B cell (primary cell): Measurements from ENCODE around the gene SLC6A6.

Experiments
- CTCF ChIP-seq: fragments of 200-600 bp; IDR thresholded peaks from one replicate; pipeline ENCODE4 v1.8.0; 2022; ENCODE audit warnings: antibody characterized with exemption, mild to moderate bottlenecking
- EZH2 ChIP-seq: IDR thresholded peaks from 2 replicates; pipeline ENCODE4 v1.6.1; 2012; ENCODE audit warnings: borderline replicate concordance, low read depth, mild to moderate bottlenecking, moderate library complexity, low read length; ENCODE audit not compliant: insufficient read depth, poor library complexity, severe bottlenecking

GRCh38 chr3:14471690-14472089 is 69.3 kb downstream of the SLC6A6 start:
- TF ChIP-seq CTCF (no peak), EZH2 (no peak)
